IMR-90 (cell line): ENCODE results near the gene DENND1A. TPM values are rescaled to one million over a fixed set of nuclear protein-coding genes. Genes with fewer than 3 reads are reported as not detected.

Experiments used
- ATAC-seq: fragments of 200-7000 bp; cut with Tn5 transposase; 2 replicates; pipeline ENCODE4 v1.9.1; 2020; ENCODE audit warnings: low read depth, mild to moderate bottlenecking, moderate library complexity
- BruUV-seq: library from RNA; stranded (reverse); fragments of 400-500 nt; replicated peaks from 2 replicates; lab custom pipeline; 2021; lab: Mats Ljungman, UMichigan
- CTCF ChIA-PET: fragments of 300-600 bp; formaldehyde crosslinking; extraction: SDS; loops from one replicate; lab custom pipeline; 2021; ENCODE audit warnings: antibody characterized with exemption; lab: Yijun Ruan, JAX
- POLR2A ChIA-PET: fragments of 300-600 bp; sonication (Branson Sonifier 250); formaldehyde crosslinking; loops from one replicate; lab custom pipeline; 2022; ENCODE audit warnings: antibody characterized with exemption; ENCODE audit not compliant: unreplicated experiment; lab: Charles Lee
- DNase-seq: peaks from one replicate; pipeline ENCODE4 v3.0.0; 2013
- H2AFZ ChIP-seq: replicated peaks from 2 replicates; pipeline ENCODE3; 2013; ENCODE audit warnings: low read length, mild to moderate bottlenecking; ENCODE audit not compliant: poor library complexity
- H2AK5ac ChIP-seq: 2 replicates; pipeline ENCODE4 v1.6.1; 2013; ENCODE audit warnings: low read depth, low read length, inconsistent platforms
- H2AK9ac ChIP-seq: replicated peaks from 2 replicates; pipeline ENCODE3; 2013; ENCODE audit warnings: mild to moderate bottlenecking, low read depth, low read length, moderate library complexity; ENCODE audit not compliant: poor library complexity
- H2BK120ac ChIP-seq: 2 replicates; pipeline ENCODE4 v1.6.1; 2013; ENCODE audit warnings: low read depth, low read length, inconsistent platforms
- H2BK15ac ChIP-seq: 3 replicates; pipeline ENCODE4 v1.6.1; 2013; ENCODE audit warnings: low read depth, low read length, inconsistent platforms
- H2BK20ac ChIP-seq: 2 replicates; pipeline ENCODE4 v1.6.1; 2013; ENCODE audit warnings: low read depth, mild to moderate bottlenecking, inconsistent platforms, low read length, moderate library complexity
- H2BK5ac ChIP-seq: 2 replicates; pipeline ENCODE4 v1.6.1; 2013; ENCODE audit warnings: mild to moderate bottlenecking, low read depth, low read length, inconsistent platforms; ENCODE audit not compliant: poor library complexity, severe bottlenecking
- H3K14ac ChIP-seq: replicated peaks from 2 replicates; pipeline ENCODE4 v1.6.1; 2013; ENCODE audit warnings: low read depth, low read length, inconsistent platforms
- H3K18ac ChIP-seq: 2 replicates; pipeline ENCODE4 v1.6.1; 2013; ENCODE audit warnings: low read depth, low read length, control low read depth
- H3K23ac ChIP-seq: 2 replicates; pipeline ENCODE4 v1.6.1; 2013; ENCODE audit warnings: low read depth, low read length, inconsistent platforms
- H3K27ac ChIP-seq: 2 replicates; pipeline ENCODE4 v1.5.1; 2013; ENCODE audit warnings: mild to moderate bottlenecking, control low read depth, low read length; ENCODE audit not compliant: insufficient read depth
- H3K27me3 ChIP-seq: 2 replicates; pipeline ENCODE4 v1.6.1; 2013; ENCODE audit warnings: low read length; ENCODE audit not compliant: control insufficient read depth, insufficient read depth
- H3K36me3 ChIP-seq: 2 replicates; pipeline ENCODE4 v1.6.1; 2013; ENCODE audit warnings: low read length, mixed read lengths; ENCODE audit not compliant: control insufficient read depth, insufficient read depth
- H3K4ac ChIP-seq: 2 replicates; pipeline ENCODE4 v1.6.1; 2013; ENCODE audit warnings: low read depth, low read length, inconsistent platforms
- H3K4me1 ChIP-seq: 2 replicates; pipeline ENCODE4 v1.6.1; 2013; ENCODE audit warnings: low read length, mixed read lengths; ENCODE audit not compliant: control insufficient read depth, insufficient read depth
- H3K4me2 ChIP-seq: 2 replicates; pipeline ENCODE4 v1.6.1; 2013; ENCODE audit warnings: low read depth, mild to moderate bottlenecking, control low read depth, low read length, moderate library complexity
- H3K4me3 ChIP-seq: 2 replicates; pipeline ENCODE4 v1.5.1; 2013; ENCODE audit warnings: low read depth, mild to moderate bottlenecking, control low read depth, low read length, moderate library complexity; ENCODE audit not compliant: insufficient read depth
- H3K56ac ChIP-seq: 2 replicates; pipeline ENCODE4 v1.6.1; 2013; ENCODE audit warnings: low read length, inconsistent platforms; ENCODE audit not compliant: insufficient read depth; ENCODE audit errors: extremely low read depth
- H3K79me1 ChIP-seq, 2 experiments: 2 replicates each; pipeline ENCODE4 v1.6.1; 2013; ENCODE audit warnings: low read length in 2 of 2, inconsistent platforms in 1 of 2, low read depth in 1 of 2
- H3K9ac ChIP-seq: 2 replicates; pipeline ENCODE4 v1.6.1; 2013; ENCODE audit warnings: low read depth, low read length, control low read depth
- H3K9me1 ChIP-seq: 2 replicates; pipeline ENCODE4 v1.6.1; 2013; ENCODE audit warnings: low read length, inconsistent platforms; ENCODE audit not compliant: insufficient read depth
- H3K9me3 ChIP-seq: 2 replicates; pipeline ENCODE4 v1.6.1; 2013; ENCODE audit warnings: low read length; ENCODE audit not compliant: control insufficient read depth, insufficient read depth
- H4K20me1 ChIP-seq: 2 replicates; pipeline ENCODE4 v1.6.1; 2013; ENCODE audit warnings: low read length, inconsistent platforms; ENCODE audit not compliant: insufficient read depth
- H4K5ac ChIP-seq: 2 replicates; pipeline ENCODE4 v1.6.1; 2013; ENCODE audit warnings: mild to moderate bottlenecking, low read depth, low read length, control low read depth
- H4K8ac ChIP-seq, 2 experiments: 2 replicates each; pipeline ENCODE4 v1.6.1; 2013; ENCODE audit warnings: low read depth in 2 of 2, low read length in 2 of 2, control low read depth in 1 of 2, inconsistent platforms in 1 of 2
- H4K91ac ChIP-seq: 2 replicates; pipeline ENCODE4 v1.6.1; 2013; ENCODE audit warnings: low read depth, low read length, inconsistent platforms; ENCODE audit not compliant: insufficient read depth
- CEBPB ChIP-seq: IDR thresholded peaks from 2 replicates; pipeline ENCODE4 v1.6.1; 2012; ENCODE audit warnings: low read depth, low read length, improper control_type of control experiment
- CHD1 ChIP-seq: IDR thresholded peaks from 2 replicates; pipeline ENCODE4 v1.6.1; 2012; ENCODE audit warnings: low read depth, low read length, improper control_type of control experiment
- CTCF ChIP-seq: conservative IDR thresholded peaks from 2 replicates; pipeline ENCODE4 v1.5.1; 2012; ENCODE audit warnings: mild to moderate bottlenecking, low read depth, low read length, improper control_type of control experiment
- ELK1 ChIP-seq: fragments of 150-350 bp; IDR thresholded peaks from 2 replicates; pipeline ENCODE4 v1.6.1; 2016; ENCODE audit warnings: low read depth, mild to moderate bottlenecking, low read length, moderate library complexity, borderline replicate concordance
- MAFK ChIP-seq: IDR thresholded peaks from 2 replicates; pipeline ENCODE4 v1.6.1; 2012; ENCODE audit warnings: low read depth, low read length, improper control_type of control experiment
- MAZ ChIP-seq: IDR thresholded peaks from 2 replicates; pipeline ENCODE4 v1.6.1; 2012; ENCODE audit warnings: low read depth, mild to moderate bottlenecking, low read length, improper control_type of control experiment, moderate library complexity, borderline replicate concordance
- MXI1 ChIP-seq: IDR thresholded peaks from 2 replicates; pipeline ENCODE4 v1.6.1; 2012; ENCODE audit warnings: low read depth, mild to moderate bottlenecking, low read length, moderate library complexity, borderline replicate concordance
- NFE2L2 ChIP-seq: fragments of 150-350 bp; IDR thresholded peaks from 2 replicates; pipeline ENCODE4 v1.6.1; 2016; ENCODE audit warnings: low read depth, mild to moderate bottlenecking, low read length
- POLR2A ChIP-seq: IDR thresholded peaks from 2 replicates; pipeline ENCODE4 v1.6.1; 2012; ENCODE audit warnings: mild to moderate bottlenecking, low read depth, low read length
- RAD21 ChIP-seq: IDR thresholded peaks from 2 replicates; pipeline ENCODE4 v1.6.1; 2012; ENCODE audit warnings: low read length, improper control_type of control experiment
- RCOR1 ChIP-seq: IDR thresholded peaks from 2 replicates; pipeline ENCODE4 v1.6.1; 2012; ENCODE audit warnings: mild to moderate bottlenecking, low read length, improper control_type of control experiment; ENCODE audit not compliant: insufficient replicate concordance
- RFX5 ChIP-seq: IDR thresholded peaks from 2 replicates; pipeline ENCODE4 v1.8.0; 2012; ENCODE audit warnings: low read depth, mild to moderate bottlenecking, low read length, moderate library complexity
- SMC3 ChIP-seq: fragments of 150-350 bp; IDR thresholded peaks from 2 replicates; pipeline ENCODE4 v1.6.1; 2016; ENCODE audit warnings: low read depth, mild to moderate bottlenecking, antibody characterized with exemption, low read length, moderate library complexity
- WGBS, 2 experiments: methylation state at CpG; one replicate each; pipeline versions ENCODE4 v1.1.5 to v1.1.7; 2013; ENCODE audit warnings: missing lambda C conversion rate in 2 of 2; ENCODE audit not compliant: insufficient read length in 1 of 2; ENCODE audit errors: extremely low coverage in 2 of 2; 5-methylcytosine and 5-hydroxymethylcytosine counted together
- dilution Hi-C: fragments of 300-500 bp; cut with HindIII; formaldehyde crosslinking; loops from one replicate; pipeline ENCODE4 v1.14.3; 2018; ENCODE audit warnings: low sequenced_read_pairs; ENCODE audit not compliant: unreplicated experiment
- in situ Hi-C: fragments of 300-500 bp; cut with MboI; formaldehyde crosslinking; loops from 3 replicates; pipeline ENCODE4 v1.14.3; 2019; ENCODE audit warnings: low sequenced_read_pairs, inconsistent platforms, mixed read lengths
- intact Hi-C: fragments of 100-400 bp; cut with micrococcal nuclease; formaldehyde crosslinking; loops from 2 replicates; pipeline ENCODE4 v1.10.0; 2022
- polyA plus RNA-seq, 3 experiments: library from polyadenylated mRNA; depleted of rRNA; stranded (reverse); fragments of >200 nt; gene quantifications; 2 replicates each; pipeline ENCODE4 v1.2.3, GENCODE V29; 2012; ENCODE audit warnings: low replicate concordance in 1 of 3
- total RNA-seq: library from RNA; depleted of rRNA; stranded (reverse); fragments of >200 nt; gene quantifications from 2 replicates; pipeline ENCODE4 v1.2.3, GENCODE V29; 2012

Gene DENND1A
- total and polyA plus RNA-seq, 2 of the 4 experiments (the other 2 are of a cell fraction): 21.4 to 27.6 TPM

- Histone ChIP-seq H3K4me3 (no peak overlapping the region), H3K56ac (no peak overlapping the region), H2AK9ac (no peak overlapping the region), H3K27me3 (peaks cover 47% of the 10 kb centered on the region), H3K18ac (no peak overlapping the region), H4K20me1 (peaks cover 3% of the 10 kb centered on the region; the same call in 1 of the 2 replicates), H3K9me1 (peaks cover 4% of the 10 kb centered on the region), H3K36me3 (no peaks in the 10 kb centered on the region), H2AFZ (no peak overlapping the region), H3K9ac (no peak overlapping the region), H2BK120ac (no peak overlapping the region), H4K8ac (no peak overlapping the region), H2BK20ac (no peak overlapping the region), H3K9me3 (no peaks in the 10 kb centered on the region), H3K4me1 (peaks cover 2% of the 10 kb centered on the region; the same call in 1 of the 2 replicates), H3K79me1 (no peaks in the 10 kb centered on the region), H3K4ac (no peak overlapping the region), H2AK5ac (no peak overlapping the region), H3K4me2 (no peak overlapping the region), H3K23ac (no peak overlapping the region), H3K27ac (no peak overlapping the region), H2BK15ac (no peak overlapping the region), H3K14ac (no peak overlapping the region), H2BK5ac (no peak overlapping the region), H4K91ac (no peak overlapping the region), H4K5ac (no peak overlapping the region)
- in situ Hi-C loops (loop anchor here (5.0 kb wide), 1 partner anchor 268 kb away; no protein-coding TSS in a partner anchor), dilution Hi-C loops (no loop called here), intact Hi-C loops (loop anchor here (1.0 to 10.0 kb wide), 6 partner anchors 248 to 883 kb away; partner anchors contain the start of gene RC3H2)
- CTCF ChIA-PET: interaction anchor here (0.6 to 2.3 kb wide), 5 partner anchors 9 to 437 kb away, joined by 3 to 6 read pairs (median 4); partner anchors contain the start of gene ZBTB6
- DNase-seq: no peak
- no TSS peak for BruUV-seq
- TF ChIP-seq MAFK (no peak), CTCF (no peak), CHD1 (no peak), RAD21 (no peak), SMC3 (no peak), CEBPB (no peak), MXI1 (no peak), RCOR1 (no peak), RFX5 (no peak), NFE2L2 (no peak), MAZ (no peak), POLR2A (no peak), ELK1 (no peak)
- no peak for ATAC-seq
- 61% methylated on average over 5 of the region's 8 CpGs; no CpG with 5 or more reads in 1 of the 2 experiments for WGBS, 2 experiments
- POLR2A ChIA-PET: no interaction called here
These were observed 579.2 kb downstream of the DENND1A start for GRCh38 chr9:123350590-123351310.
